NCI-H69 (cell line): Measurements from ENCODE around the gene CFAP92.
"Not testable (repeated sequence)": the region's sequence is repeated elsewhere in the genome, so short reads cannot be mapped to it uniquely, and the experiment has no call there.

Experiments
- DNase-seq: peaks from one replicate; lab custom pipeline; 2025; lab: John Stamatoyannopoulos, UW

Gene CFAP92

DNA sequence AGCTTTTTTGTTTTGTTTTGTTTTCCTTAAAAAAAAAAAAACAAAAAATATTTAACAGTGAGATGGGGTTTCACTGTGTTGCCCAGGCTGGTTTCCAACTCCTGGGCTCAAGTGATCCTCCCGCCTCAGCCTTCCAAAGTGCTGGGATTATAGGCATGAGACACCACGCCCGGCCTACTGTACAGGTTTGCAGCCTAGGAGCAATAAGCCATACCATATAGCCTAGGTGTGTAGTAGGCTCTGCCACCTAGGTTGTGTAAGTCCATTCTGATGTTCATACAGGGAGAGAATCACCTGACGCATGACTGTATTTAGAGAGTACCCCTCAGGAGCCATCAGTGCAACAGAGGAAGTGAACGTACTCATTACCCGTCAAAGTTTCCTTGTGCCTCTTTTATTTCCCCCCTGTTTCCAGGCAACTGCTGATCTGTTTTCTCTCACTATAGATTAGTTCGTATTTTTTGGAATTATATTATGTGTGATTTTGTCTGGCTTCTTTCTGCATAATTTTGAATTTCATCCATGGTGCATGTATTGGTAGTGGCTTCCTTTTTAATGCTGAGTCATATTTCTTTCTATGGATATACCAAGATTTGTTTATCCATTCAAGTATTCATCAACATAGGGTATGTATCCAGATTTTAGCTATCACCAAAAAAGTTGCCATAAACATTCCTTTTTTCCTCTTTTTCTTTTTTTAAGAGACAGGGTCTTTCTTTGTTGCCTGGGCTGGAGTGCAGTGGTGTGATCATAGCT, 104.6 kb downstream of the CFAP92 start:
- DNase-seq = no peak

DNA sequence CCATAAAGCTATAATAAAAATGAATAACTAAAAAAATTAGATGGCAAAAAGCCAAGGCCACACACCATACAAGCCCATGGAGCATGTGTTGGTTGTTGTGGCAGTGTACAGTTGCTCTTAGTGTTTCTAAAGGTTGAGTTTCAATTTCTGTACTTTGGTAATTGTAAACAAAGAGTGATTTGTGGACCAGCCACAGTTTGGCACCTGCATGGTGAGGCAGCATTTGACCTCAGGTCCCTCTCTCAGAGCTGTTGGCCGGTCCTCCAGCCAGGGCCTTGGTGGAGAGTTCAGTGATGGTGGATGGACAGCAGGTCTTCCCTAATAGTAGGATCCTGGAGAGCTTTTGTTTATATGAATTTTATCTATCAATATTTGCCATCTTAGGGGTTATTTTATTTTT, 108.9 kb downstream of the CFAP92 start:
- no peak for DNase-seq

DNA sequence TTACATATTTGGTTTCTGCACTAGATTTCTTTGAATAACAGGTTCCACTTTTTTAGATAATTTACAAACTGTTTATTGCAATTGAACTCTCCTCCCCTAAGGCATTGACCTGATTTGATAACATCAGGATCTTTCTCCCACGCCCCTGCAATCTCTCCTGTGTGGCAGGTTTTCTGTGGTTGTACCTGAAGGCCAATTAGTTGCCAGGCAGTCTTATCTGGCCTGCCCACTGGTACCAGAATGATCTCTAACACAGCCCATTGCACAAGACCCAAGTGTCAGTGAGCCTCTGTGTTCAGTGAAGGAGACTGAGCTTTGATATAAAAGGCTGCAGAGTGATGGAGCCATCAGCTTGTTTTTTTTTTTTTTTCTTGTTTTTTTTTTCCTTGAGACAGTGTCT, 111.2 kb downstream of the CFAP92 start:
- DNase-seq = no peak

DNA sequence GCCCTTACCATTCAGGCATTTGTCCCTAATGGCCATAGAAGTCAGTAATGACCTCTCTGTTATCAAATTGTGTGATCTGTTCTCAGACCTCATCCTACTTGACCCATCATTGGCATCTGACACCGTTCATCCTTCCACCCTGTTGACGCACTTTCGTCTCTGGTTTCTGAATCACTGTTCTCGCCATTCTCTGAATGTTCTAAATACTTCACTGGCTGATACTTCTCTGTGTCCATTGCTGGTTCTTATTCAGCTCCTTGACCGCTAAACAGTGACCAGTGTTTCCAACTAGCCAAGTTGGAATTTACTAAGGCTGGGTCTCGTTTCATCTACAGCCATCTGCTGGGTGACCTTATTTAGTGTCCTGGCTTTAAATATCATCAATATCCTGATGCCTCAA, 112.3 kb downstream of the CFAP92 start:
- DNase-seq = no peak

DNA sequence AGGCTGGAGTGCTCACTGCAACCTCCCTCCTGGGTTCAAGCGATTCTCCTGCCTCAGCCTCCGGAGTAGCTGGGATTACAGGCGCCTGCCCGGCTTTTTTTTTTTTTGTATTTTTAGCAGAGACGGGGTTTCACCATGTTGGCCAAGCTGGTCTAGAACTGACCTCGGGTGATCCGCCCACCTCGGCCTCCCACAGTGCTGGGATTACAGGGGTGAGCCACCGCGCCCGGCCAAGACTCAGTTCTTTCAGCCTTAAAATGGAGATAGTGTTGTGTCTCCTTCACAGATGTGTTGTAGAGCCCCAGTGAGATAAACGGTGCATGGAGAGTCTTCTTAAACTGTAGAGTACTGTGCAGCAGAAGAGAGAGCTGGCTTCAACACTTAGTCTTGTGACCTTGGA, 113.4 kb downstream of the CFAP92 start:
- not testable (repeated sequence) for DNase-seq

DNA sequence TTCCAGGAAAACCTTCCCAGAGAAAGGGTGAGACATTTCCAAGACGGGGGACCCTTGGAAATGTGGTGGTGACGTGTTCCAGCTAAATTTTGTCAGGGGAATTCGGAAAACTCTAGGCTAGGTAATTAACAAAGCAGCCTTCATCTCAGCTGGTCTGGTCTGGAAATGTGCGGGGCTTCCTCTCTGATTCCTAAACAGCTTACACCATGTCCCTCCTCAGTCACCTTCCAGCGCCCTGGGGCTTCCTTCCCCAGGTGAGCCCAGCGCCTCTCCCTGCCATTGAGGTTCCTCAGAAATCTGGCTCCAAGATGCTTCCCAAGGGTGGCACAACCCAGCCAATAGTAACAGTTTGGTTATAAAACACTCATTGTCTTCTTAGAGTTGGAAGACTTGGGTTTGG, 113.9 kb downstream of the CFAP92 start:
- DNase-seq = no peak

DNA sequence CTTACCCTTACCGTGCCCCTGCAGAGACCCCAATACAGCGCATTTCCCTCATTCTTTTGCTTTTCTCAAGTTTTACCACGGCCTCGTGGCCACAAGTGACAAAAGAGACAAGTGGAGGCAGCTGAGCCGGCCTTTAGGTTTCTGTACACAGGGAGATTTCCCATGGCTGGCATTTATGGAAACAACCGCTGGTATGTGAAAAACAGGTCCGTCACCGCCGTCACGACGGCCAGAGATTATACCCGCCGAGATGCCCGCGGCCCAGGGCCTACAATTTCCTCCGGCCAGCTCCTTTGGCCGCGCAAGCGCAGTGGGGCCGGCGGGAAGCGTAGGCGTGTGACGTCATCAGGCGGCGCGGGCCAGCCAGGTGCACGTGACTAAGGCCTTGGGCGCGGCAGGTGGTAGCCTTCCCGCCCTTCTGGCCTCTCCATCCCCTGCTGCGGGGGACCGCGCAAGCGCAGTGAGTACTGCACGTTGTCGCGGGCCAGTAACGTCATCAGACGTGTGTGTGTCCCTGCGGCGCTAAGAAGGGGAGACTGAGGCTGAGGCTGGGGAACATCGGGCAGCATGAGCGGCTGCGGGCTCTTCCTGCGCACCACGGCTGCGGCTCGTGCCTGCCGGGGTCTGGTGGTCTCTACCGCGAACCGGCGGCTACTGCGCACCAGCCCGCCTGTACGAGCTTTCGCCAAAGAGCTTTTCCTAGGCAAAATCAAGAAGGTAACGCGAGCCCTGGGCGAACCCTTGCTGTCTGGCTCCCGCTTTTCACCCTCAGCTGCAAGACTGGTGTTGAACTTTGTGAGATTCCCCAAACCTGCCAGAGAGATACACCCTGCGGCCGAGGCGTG, 114.5 kb downstream of the CFAP92 start, which contains the start of gene ACAD9:
Gene ACAD9, plus strand, starts transcription at position 496 of the 845 bp plus-strand sequence. Its CDS starts 72 bp downstream, at position 568.
- DNase-seq = peak; percentile 94

DNA sequence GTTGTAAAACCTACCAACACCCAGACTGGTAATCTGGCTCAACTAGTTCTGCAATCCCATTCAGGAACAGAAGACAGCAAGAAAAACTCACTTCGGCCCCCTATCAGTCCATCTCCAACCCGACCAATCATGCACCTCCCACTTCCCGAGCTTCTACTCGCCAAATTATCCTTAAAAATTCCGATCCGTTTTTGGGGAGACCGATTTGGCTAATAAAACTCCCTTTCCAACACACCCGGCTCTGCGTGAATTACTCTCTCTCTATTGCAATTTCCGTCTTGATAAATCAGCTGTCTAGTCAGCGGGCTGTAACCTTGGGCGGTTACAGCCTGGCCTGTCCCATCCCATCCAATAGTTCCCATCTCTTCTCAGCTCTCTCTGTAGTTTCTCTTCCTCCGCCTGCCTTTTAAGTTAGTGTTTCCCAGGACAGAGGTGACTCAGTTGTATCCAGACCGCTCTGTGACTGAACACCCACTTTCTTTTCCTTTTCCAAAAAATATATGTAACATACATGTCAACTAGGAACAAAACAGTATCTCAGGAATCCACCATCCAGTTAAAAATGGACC, 115.2 kb downstream of the CFAP92 start:
- peak; percentile 18 for DNase-seq

DNA sequence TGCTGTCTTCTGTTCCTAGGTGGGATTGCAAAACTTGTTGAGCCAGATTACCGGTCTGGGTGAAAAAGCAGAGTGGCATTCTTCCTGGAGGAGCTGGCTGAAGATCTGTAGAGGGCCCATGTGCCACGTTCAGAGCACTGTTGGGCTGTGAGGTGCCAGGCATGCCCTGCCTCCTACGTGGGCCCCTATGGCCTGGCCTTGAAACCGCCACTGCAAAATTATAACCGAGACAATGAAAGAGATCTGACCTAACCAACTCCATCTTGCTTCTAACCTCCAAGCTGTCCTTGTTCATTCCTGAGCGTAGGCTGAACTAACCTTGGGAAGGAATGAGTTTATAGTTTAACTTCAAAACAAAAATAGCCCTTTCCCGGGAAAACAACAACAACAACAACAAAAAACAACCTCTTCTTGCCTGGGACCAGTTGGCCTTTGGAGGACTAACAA, 115.8 kb downstream of the CFAP92 start:
- no peak for DNase-seq

DNA sequence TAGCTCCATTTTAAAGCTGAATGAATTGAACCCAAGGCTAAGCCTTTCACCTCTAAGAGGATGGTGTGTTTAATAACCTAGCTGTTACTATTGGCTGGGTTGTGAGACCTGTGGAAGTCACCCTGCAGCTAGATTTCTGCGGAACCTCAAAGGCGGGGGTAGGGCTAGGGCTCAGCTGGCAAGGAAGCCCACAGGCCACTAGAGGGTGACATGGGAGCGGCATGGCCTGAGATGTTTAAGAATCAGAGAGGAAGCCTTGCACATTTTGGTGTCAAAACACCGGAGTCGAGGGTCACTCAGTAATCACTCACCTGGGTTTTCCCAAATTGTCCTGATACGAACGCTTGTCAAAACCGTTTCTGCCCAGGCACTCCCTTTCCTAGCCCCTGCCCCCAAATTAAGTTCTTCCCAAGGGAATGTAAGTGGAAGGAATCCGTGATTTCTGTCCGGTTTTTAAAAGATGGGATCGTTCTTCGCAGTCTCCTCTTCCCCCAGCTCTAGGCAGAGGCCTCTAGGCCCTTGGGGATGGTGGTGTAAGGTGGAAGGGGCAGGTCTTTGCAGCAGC, 118.2 kb downstream of the CFAP92 start:
- peak; percentile 54 for DNase-seq

DNA sequence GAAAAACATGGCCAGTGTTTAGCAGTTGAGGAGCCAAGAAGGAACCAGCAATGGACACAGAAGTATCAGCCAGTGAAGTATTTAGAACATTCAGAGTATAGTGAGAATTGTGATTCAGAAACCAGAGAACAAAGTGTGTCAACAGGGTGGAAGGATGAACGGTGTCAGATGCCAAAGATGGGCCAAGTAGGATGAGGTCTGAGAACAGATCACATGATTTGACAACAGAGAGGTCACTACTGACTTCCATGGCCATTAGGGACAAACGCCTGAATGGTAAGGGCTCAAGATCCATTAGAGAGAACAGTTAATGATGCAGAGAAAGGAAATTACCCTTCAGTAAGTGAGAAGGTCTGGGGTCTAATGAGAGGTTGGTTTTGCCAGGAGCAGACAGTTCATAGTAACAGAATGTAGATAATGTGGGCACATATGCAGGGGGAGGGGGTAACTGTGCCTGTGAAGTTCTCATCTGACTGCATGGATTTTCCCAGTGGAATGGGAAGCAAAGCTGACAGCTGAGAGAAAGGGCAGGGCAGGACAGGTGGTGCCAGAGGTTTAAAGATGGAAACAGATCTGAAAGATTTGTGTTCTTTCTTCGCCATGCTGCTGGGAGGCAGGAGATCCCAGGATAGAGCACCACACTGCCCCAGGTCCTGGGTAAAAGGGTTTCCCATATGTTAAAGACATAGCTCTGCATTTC, 119.2 kb downstream of the CFAP92 start:
- DNase-seq = peak; percentile 26

DNA sequence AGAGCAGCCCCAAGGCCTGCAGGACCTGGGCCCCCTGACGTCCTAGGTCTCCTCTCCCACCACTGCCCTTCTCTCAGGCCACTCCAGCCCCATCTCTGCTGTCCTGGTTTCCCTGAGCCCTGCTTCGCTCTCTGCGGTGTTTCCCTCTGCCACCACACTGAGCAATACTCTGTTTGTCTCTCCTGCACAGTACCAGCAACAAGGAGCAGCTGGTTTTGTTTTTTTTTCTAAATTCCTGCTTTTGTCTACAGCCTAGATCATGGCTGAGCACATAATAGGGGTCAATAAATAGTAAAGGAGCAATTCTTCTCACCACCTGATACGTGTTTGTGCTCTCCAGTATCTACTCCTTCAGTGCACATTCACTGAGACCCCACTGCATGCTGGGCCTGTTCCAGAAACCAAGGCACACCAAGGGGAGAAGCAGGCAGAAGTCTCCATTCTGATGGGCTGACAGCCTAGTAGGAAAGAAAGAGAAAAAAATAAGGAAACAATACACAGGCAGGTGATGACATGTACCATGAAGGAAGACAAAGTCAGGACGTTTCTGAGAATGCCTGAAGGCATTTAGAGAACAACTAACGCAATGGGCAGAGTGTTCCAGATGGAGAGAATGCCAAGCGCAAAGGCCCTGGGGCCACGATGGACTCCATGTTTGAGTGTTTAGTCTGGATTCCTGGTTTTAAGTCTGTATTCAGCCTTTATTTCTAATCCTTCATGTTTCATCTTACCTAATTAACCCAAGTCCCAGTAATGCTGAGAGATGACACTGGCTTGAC, 120.4 kb downstream of the CFAP92 start:
- DNase-seq = peak; percentile 70

DNA sequence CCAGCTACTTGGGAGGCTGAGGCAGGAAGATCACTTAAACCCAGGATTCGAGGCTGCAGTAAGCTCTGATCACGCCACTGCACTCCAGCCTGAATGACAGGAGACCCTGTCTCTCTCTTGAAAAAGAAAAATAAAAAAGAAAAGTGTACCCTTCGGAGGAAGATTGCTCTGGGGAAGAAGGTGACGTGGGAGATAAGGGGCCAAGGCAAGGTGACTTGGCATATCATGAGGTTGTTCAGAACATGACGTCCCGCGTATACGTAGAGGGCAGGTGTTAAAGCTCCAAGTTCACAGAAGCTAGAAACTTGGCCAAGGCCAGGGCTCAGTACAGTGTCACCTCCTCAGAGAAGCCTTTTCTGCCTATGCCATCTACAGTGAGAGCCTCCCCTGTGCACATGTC, 121.1 kb downstream of the CFAP92 start:
- DNase-seq = no peak

DNA sequence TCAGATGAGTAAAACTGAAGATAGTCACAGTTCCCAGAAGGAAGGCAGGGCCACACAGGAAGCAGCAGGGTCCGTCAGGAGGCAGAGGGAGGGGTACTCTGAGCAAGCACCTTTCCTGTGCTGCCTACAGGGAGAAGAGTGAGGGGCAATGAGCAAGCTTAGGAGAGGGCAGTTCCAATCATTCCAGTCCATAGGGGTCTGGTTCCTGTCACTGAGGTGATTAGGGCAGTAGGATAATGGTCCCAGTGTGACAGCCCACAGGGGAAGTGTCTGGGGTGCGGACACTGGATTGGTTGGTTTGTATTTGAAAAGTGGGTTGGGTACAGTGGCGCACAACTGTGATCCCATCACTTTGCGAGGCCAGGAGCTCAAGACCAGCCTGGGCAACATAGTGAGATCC, 121.6 kb downstream of the CFAP92 start:
- DNase-seq = no peak

DNA sequence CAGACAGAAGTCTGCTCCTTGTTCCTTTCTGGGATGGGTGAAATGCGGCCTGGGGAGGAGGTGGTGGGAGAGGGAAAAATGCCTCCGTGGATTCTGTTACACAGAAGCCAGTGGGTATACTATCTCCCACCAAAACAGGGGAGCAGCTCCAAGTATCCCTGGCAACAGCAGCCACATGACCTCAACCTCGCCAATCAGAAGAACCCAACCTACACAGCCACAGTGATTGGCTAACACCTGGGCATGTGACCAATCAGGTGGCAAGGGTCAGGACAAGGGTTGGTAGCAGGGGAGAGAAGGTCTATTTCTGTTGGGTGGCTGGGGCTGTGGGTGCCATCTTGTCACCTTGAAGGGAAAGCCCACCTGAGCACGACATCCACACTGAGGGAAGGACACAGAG, 123.5 kb downstream of the CFAP92 start:
- no peak for DNase-seq

DNA sequence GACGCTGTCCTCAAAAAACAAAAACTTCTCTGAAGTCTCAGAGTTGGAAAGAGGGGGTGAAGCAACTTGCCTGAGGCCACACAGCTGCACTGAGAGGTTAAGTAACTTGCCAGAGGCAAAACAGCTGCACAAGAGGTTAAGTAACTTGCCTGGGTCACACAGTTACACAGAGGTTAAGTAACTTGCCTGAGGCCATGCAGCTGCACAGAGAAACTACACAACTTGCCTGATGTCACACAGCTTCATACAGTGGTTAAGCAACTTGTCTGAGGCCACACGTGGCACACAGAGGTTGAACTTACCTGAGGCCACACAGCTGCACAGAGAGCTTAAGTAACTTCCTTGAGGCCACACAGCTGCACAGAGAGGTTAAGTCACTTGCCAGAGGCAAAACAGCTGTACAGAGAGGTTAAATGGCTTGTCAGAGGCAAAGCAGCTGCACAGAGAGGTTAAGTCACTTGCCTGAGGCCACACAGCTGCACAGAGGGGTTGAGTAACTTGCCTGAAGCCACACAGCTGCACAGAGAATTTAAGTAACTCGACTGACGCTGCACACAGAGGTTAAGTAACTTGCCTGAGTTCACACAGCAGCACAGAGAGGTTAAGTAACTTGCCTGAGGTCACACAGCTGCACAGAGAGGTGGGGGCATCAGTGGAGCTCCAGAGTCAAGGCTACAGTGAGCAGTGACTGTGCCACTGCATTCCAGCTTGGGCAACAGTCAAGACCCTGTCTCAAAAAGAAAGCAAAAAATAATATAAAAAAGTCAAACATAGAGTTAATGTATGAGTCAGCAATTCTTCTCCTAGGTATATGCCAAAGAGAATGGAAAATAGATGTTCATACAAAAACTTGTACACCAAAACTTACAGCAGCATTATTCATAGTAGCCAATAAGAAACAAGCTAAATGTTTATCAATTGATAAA, 126.4 kb downstream of the CFAP92 start:
- no peak for DNase-seq

DNA sequence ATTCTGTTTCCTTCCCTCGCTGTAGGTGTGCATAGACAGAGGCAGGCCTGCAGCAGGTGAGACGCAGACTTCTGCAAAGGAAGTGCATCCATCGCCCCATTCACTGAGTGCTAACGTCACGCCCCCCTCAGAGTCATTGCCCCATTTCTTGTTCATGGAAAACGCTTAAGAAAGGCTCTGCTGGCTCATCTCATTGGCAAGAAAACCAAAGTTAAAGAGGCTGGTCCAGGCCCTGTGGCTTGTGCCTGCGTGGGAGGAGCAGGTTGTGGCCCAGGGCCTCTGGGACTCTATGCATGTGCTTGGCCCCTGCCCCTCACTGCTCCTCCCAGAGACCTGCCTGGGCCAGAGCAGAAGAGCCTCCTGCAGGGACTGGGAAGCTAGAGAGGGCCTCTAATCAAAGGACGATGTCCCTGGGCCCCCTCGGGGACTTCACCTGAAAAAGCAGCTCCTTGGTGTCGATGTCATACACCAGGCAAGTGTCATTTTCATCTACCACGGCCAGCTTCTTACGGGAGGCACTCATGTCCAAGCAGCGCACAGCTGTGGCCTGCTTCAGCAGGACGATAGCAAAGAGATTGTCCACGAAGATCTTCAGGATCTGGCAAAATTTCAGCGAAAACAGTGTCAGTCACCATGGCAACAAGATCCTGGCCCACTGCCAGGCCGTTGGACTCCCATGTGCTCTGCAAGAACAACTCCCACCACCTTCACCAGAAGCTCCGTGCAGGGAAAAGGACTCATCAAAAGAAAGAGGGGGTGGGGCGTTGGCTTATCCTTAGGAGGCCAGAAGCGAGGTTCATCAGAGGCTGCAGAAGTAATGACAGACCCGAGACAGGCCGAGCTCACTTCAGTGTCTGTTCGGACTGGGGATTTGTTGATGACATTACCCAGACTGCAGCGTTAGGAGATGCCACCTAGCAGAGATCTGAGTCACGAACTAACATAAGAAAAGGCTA, 128.7 kb downstream of the CFAP92 start:
- peak; percentile 19 for DNase-seq

DNA sequence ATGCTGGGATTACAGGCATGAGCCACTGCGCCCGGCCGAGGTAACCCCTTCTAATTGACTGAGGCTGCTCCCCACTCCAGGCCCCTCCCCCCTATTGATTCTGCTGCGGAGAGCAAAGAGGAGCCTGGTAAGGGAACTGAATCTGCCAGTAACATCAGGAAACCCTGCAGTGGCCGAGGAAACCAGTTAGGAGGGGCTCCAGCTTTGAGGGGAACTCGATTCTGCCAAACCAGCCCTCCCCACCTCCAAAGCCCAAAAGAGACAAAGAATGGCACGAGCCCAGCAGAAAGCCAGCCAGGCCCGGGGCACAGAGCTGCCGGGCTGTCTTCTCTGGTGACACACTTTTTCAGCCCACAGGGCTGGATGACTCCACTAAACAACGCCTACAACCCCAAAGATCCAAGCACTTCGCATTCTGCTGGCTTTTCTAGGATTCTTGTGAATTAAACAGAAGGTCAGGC, 129.5 kb downstream of the CFAP92 start:
- no peak for DNase-seq

DNA sequence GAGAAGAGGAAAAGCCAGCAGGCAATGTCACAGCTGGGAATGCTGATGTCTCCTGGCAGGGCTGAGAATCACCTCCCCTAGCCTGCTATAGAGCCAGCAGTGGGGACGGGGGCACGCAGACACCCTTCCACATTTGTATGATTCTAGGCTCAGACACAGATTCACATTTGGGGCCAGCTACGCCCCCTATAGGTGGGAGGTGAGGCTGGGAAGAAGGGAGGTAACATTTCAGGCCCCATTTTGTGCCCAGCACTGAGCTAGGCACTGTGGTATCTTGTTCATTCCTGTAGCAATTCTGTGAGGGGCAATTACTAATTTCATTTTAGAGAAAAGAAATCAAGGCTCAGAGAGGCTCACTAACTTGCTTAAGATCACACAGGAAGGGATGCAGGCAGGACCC, 130.3 kb downstream of the CFAP92 start:
- DNase-seq = peak; percentile 2
